Esophagus squamous epithelium (tissue), 4 donors: Measurements from ENCODE around the gene MBD3L1.

Source experiments
- POLR2A ChIP-seq, 4 donors: fragments of 450-650 bp; IDR thresholded peaks; one replicate each; pipeline ENCODE4 v1.6.1; 2017; ENCODE audit warnings: antibody characterized with exemption in 4 of 4, mild to moderate bottlenecking in 4 of 4, moderate library complexity in 3 of 4
- TF ChIP-seq, protein P1 (sequence below), 6 experiments: fragments of 450-650 bp in 4 of 6; fragments of 200-600 bp in 2 of 6; sonication (generic) in 2 of 6; IDR thresholded peaks; one replicate each; pipeline ENCODE4 v1.5.1; 2016 to 2019; ENCODE audit warnings: antibody characterized with exemption in 6 of 6, mild to moderate bottlenecking in 4 of 6, moderate library complexity in 4 of 6

DNA sequence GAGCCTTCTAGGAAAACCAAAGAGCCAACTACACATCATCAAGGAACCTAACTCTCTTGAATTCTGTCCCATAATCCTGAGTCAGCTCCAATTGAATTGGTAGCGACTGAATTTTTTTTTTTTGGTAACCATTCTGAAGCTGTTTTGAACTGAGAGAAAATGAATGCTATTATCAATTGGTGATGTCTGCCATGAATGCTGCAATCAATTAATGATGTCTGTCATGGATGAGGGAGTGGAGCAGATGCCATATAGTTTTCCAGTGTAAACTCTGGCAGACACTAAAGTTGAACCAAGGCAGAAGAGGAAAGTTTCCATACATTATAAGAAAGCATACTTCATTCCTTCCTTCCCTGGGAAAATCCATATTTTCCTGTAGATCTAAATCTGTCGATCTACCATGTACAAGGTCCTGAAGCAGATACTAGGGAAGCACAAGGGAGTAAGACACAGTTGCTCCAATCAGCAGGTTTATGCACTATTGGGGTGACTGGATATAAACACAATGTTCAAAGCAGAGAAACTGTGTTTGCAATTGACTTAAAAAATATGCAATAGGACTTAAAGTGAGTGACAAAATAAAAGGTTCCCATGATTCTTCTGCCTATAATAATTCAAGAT is 48.8 kb downstream of the MBD3L1 start:
- TF ChIP-seq, protein P1, sequence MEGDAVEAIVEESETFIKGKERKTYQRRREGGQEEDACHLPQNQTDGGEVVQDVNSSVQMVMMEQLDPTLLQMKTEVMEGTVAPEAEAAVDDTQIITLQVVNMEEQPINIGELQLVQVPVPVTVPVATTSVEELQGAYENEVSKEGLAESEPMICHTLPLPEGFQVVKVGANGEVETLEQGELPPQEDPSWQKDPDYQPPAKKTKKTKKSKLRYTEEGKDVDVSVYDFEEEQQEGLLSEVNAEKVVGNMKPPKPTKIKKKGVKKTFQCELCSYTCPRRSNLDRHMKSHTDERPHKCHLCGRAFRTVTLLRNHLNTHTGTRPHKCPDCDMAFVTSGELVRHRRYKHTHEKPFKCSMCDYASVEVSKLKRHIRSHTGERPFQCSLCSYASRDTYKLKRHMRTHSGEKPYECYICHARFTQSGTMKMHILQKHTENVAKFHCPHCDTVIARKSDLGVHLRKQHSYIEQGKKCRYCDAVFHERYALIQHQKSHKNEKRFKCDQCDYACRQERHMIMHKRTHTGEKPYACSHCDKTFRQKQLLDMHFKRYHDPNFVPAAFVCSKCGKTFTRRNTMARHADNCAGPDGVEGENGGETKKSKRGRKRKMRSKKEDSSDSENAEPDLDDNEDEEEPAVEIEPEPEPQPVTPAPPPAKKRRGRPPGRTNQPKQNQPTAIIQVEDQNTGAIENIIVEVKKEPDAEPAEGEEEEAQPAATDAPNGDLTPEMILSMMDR (IDR thresholded peaks at IDR 0.05) = no peak
- TF ChIP-seq POLR2A (IDR thresholded peaks at IDR 0.05) = no peak
